ENCODE measurements around the gene C4B. TPM values are rescaled to one million over a fixed set of nuclear protein-coding genes. Genes with fewer than 3 reads are reported as not detected.
"Not testable (repeated sequence)": the region's sequence is repeated elsewhere in the genome, so short reads cannot be mapped to it uniquely, and the experiment has no call there.

C4B gene
- total RNA-seq, 6 experiments from 2014 or later = 1.5 to 2.5 (median 2.0) TPM

GRCh38 chr6:32005991-32006529 is 8.5 kb upstream of the C4B start:
- H3K4me1 Mint-ChIP-seq (ENCODE audit: low read depth); H3K4me3 Mint-ChIP-seq; H3K9me3 Mint-ChIP-seq; H3K27ac Mint-ChIP-seq; H3K36me3 Mint-ChIP-seq (ENCODE audit: low read depth); DNase-seq; H3K27me3 Mint-ChIP-seq (ENCODE audit: insufficient read depth): not testable (repeated sequence)

DNA sequence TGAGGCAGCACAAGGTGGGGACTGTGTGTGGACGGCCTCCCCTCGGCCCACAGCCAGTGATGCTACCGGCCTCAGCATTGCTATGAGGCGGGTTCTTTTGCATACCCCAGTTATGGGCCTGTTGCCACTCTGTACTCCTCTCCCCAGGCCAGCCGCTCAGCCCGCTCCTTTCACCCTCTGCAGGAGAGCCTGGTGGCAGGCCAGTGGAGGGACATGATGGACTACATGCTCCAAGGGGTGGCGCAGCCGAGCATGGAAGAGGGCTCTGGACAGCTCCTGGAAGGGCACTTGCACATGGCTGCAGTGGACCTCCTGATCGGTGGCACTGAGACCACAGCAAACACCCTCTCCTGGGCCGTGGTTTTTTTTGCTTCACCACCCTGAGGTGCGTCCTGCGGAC is 7.5 kb upstream of the C4B start:
- not testable (repeated sequence) for H3K27ac Mint-ChIP-seq; DNase-seq; H3K36me3 Mint-ChIP-seq (ENCODE audit: low read depth); H3K27me3 Mint-ChIP-seq (ENCODE audit: insufficient read depth); H3K4me1 Mint-ChIP-seq (ENCODE audit: low read depth); H3K4me3 Mint-ChIP-seq; H3K9me3 Mint-ChIP-seq

DNA sequence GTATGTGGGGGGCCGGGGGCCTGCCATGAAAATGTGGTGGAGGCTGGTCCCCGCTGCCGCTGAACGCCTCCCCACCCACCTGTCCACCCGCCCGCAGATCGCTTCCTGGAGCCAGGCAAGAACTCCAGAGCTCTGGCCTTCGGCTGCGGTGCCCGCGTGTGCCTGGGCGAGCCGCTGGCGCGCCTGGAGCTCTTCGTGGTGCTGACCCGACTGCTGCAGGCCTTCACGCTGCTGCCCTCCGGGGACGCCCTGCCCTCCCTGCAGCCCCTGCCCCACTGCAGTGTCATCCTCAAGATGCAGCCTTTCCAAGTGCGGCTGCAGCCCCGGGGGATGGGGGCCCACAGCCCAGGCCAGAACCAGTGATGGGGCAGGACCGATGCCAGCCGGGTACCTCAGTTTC is 6.6 kb upstream of the C4B start:
- not testable (repeated sequence) for DNase-seq; H3K36me3 Mint-ChIP-seq (ENCODE audit: low read depth); H3K4me1 Mint-ChIP-seq (ENCODE audit: low read depth); H3K27ac Mint-ChIP-seq; H3K27me3 Mint-ChIP-seq (ENCODE audit: insufficient read depth); H3K9me3 Mint-ChIP-seq; H3K4me3 Mint-ChIP-seq

DNA sequence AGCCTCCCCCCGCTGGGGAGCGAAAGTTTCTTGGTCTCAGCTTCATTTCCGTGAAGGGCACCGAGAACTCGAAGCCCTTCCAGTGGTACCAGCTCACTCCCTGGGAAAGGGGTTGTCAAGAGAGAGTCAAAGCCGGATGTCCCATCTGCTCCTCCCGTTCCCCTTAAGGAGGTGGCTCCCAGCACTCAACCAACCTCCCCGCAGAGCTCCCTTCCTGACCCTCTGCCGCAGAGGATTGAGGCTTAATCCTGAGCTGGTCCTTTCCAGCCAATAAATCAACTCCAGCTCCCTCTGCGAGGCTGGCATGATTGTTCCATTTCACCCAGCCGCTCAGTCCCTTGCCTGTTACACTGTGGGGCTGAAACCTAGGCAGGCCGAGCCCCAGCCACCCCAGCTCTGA is 6.0 kb upstream of the C4B start:
- not testable (repeated sequence) for H3K27ac Mint-ChIP-seq; H3K9me3 Mint-ChIP-seq; H3K27me3 Mint-ChIP-seq (ENCODE audit: insufficient read depth); H3K36me3 Mint-ChIP-seq (ENCODE audit: low read depth); H3K4me3 Mint-ChIP-seq; H3K4me1 Mint-ChIP-seq (ENCODE audit: low read depth); DNase-seq

DNA sequence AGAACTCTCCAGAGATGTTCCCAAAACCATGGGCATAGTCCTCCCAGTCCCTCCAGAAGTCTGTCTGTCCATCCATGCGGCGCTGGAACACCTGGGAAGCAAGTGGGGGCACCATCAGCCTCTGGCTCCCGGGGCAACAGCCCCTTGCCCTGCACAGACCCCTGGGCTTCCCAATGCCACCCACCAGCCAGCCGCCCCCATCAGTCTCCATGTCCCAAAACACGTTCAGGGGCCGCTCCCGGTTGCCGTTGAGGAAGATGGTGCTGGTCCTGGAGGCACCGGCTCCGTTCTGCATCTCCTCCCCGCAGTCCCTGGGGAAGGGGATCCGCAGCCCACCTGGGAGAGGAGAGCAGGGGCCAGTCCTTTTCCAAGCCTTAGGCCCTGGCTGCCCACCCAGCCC is 5.1 kb upstream of the C4B start:
- H3K36me3 Mint-ChIP-seq (ENCODE audit: low read depth); H3K4me1 Mint-ChIP-seq (ENCODE audit: low read depth); H3K9me3 Mint-ChIP-seq; H3K27ac Mint-ChIP-seq; H3K4me3 Mint-ChIP-seq; DNase-seq; H3K27me3 Mint-ChIP-seq (ENCODE audit: insufficient read depth): not testable (repeated sequence)

GRCh38 chr6:32010856-32011530 is 3.6 kb upstream of the C4B start:
- not testable (repeated sequence) for H3K4me3 Mint-ChIP-seq; H3K27me3 Mint-ChIP-seq (ENCODE audit: insufficient read depth); DNase-seq; H3K36me3 Mint-ChIP-seq (ENCODE audit: low read depth); H3K9me3 Mint-ChIP-seq; H3K4me1 Mint-ChIP-seq (ENCODE audit: low read depth); H3K27ac Mint-ChIP-seq

DNA sequence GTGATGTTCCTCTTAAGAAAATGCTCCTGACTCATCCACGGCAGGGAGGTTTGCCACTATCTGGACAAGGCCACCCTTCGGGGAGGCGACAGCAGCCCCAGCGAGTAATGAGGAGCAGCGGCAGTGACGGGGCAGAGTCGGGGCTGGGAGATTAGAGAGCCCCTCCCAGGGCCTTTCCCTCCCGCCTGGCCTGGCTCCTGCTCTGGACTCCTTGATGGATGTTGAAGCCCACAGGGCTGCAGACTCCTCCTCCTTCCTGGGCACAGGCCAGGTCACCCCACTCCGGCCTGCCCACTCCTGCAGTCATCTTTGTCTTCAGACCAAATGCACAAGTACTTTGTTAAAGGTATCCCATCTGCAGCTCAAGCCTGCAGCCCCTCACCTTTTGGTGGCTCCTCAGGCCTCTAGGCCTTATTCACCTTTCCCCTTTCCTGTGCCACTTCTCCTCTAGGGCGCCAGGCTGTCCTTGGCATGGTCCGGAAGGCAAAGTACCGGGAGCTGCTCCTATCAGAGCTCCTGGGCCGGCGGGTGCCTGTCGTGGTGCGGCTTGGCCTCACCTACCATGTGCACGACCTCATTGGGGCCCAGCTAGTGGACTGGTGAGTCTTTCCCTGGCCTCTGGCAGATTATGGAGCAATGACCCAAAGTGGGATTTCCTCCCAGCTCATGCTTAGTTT is 1.5 kb upstream of the C4B start:
- H3K4me3 Mint-ChIP-seq; H3K4me1 Mint-ChIP-seq (ENCODE audit: low read depth); DNase-seq; H3K9me3 Mint-ChIP-seq; H3K36me3 Mint-ChIP-seq (ENCODE audit: low read depth); H3K27me3 Mint-ChIP-seq (ENCODE audit: insufficient read depth); H3K27ac Mint-ChIP-seq: not testable (repeated sequence)

DNA sequence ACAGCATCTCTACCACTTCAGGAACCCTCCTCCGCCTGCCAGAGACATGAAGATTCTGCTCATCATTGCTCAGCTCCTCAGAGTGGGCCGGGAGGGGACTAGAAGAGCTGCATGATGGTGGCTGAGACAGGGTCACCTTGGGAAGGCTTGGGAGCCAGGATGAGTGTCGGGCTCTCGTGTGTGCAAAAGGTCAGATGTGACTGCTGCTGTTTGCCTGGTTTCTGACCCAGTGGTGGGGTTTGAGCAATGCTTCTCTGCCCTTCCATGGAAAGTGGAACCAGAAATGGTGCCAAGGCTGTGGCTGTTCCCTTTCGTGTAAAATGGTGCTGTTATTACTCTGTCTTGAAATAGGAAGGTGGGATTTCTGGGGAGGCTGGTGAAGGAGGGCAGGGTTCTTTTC is 857 bp upstream of the C4B start:
- not testable (repeated sequence) for H3K9me3 Mint-ChIP-seq; H3K4me1 Mint-ChIP-seq (ENCODE audit: low read depth); H3K27me3 Mint-ChIP-seq (ENCODE audit: insufficient read depth); H3K36me3 Mint-ChIP-seq (ENCODE audit: low read depth); DNase-seq; H3K4me3 Mint-ChIP-seq; H3K27ac Mint-ChIP-seq

DNA sequence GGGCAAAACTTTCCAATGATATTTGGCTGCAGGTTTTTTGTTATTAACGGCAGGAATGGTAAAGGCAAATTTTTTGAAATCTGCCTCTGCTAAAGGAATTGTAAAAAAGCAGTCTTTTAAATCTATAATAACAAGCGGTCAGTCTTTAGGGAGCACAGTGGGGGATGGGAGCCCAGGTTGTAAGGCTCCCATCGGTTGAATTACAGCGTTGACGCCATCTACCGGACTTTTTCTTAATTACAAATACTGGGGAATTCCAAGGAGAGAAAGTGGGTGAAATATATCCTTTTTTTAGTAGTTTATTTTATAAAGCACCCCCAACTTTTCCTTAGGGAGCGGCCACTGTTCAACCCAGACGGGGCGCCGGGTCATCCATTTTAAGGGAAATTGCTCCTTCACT is 7.5 kb downstream of the C4B start:
- not testable (repeated sequence) for H3K4me1 Mint-ChIP-seq (ENCODE audit: low read depth); H3K27me3 Mint-ChIP-seq (ENCODE audit: insufficient read depth); H3K4me3 Mint-ChIP-seq; H3K27ac Mint-ChIP-seq; DNase-seq; H3K36me3 Mint-ChIP-seq (ENCODE audit: low read depth); H3K9me3 Mint-ChIP-seq

DNA sequence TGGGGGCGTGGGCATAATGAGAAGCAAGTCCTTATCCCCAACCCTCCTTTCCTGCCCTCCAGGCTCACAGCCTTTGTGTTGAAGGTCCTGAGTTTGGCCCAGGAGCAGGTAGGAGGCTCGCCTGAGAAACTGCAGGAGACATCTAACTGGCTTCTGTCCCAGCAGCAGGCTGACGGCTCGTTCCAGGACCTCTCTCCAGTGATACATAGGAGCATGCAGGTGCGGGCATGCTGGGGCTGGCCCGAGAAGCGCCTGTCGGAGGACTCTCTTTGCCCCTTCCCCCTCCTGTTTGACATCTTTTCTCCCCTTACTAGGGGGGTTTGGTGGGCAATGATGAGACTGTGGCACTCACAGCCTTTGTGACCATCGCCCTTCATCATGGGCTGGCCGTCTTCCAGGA is 14.0 kb downstream of the C4B start:
- not testable (repeated sequence) for H3K4me3 Mint-ChIP-seq; H3K36me3 Mint-ChIP-seq (ENCODE audit: low read depth); H3K9me3 Mint-ChIP-seq; DNase-seq; H3K27me3 Mint-ChIP-seq (ENCODE audit: insufficient read depth); H3K4me1 Mint-ChIP-seq (ENCODE audit: low read depth); H3K27ac Mint-ChIP-seq

GRCh38 chr6:32029553-32029952 is 15.0 kb downstream of the C4B start:
- not testable (repeated sequence) for H3K9me3 Mint-ChIP-seq; H3K4me1 Mint-ChIP-seq (ENCODE audit: low read depth); H3K36me3 Mint-ChIP-seq (ENCODE audit: low read depth); H3K27ac Mint-ChIP-seq; H3K4me3 Mint-ChIP-seq; DNase-seq; H3K27me3 Mint-ChIP-seq (ENCODE audit: insufficient read depth)

DNA sequence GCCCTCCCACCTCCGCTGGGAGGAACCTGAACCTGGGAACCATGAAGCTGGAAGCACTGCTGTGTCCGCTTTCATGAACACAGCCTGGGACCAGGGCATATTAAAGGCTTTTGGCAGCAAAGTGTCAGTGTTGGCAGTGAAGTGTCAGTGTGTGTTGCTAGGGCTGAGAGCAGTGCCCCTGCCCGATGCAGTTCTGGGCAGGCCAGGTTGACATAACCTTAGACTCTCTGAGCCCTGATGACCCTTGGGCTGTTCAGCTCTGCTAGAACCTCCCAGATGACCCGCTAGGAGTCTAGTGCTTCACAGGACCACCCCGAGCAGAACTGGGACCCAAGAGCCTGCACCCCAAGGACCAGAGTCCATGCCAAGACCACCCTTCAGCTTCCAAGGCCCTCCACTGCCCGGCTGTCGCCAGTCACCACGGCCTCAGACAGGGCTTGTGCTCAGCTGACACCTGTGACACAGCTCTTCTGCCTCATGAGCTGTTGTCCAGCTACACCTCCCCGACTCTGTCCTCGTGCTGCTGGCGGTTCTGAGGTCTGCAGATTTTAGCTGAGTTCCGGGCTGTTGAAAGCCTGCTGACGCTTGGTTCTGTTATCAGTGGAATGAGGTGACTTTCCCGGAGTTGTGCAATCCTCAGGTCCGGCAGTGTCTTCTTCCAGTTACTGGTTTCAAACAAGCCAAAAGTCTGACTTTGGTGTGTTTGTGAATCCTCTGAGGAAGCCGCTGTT is 20.9 kb downstream of the C4B start:
- DNase-seq; H3K27me3 Mint-ChIP-seq (ENCODE audit: insufficient read depth); H3K36me3 Mint-ChIP-seq (ENCODE audit: low read depth); H3K4me3 Mint-ChIP-seq; H3K9me3 Mint-ChIP-seq; H3K4me1 Mint-ChIP-seq (ENCODE audit: low read depth); H3K27ac Mint-ChIP-seq: not testable (repeated sequence)

- not testable (repeated sequence) for H3K36me3 Mint-ChIP-seq (ENCODE audit: low read depth); H3K9me3 Mint-ChIP-seq; H3K27ac Mint-ChIP-seq; DNase-seq; H3K4me3 Mint-ChIP-seq; H3K4me1 Mint-ChIP-seq (ENCODE audit: low read depth); H3K27me3 Mint-ChIP-seq (ENCODE audit: insufficient read depth)
Measured at GRCh38 chr6:32037136-32037535, 22.5 kb downstream of the C4B start.

Measured in HFFc6 (cell line).